ENCODE data around the gene VEPH1.

DNA sequence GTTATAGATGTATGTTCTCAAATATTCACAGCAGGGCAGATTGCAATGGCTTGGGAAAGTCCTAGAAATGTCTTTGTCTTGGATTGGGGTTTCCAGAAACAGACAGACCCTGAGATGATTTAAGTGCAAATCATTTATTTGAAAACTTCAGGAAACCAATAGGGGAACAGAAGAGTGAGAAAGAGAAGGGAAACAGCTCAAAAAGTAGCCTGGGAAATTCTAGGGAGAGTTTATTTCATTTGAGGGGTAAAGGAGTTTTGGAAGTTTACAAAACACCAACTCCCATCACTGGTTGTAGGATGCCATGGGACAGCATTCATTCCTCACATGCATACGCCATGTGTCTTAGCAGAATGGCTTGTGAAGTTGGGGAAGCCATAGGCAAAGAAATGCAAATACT, 98.8 kb downstream of the VEPH1 start:
- TF ChIP-seq CTCF (IDR thresholded peaks at IDR 0.05; ENCODE audit: low read depth, low read length, poor library complexity, severe bottlenecking) = no peak
- TF ChIP-seq EZH2phosphoT487 (IDR thresholded peaks at IDR 0.05; ENCODE audit: borderline replicate concordance, low read length) = no peak

All from DOHH2 (cell line).